Motor neuron (in vitro differentiated cells): Measurements from ENCODE around the gene KCNJ16. TPM values are rescaled to one million over a fixed set of nuclear protein-coding genes. Genes with fewer than 3 reads are reported as not detected.
A peak's percentile ranks its signal among the peaks of the same experiment; 100 is the strongest.

Source experiments
- ATAC-seq, 8 experiments: fragments of 200-7000 bp; cut with Tn5 transposase; replicated peaks in 6 of 8; 2 replicates each; pipeline ENCODE4 v1.8.0; 2021; ENCODE audit warnings: mild to moderate bottlenecking in 8 of 8, moderate library complexity in 8 of 8
- H3K27ac ChIP-seq, 2 donors: fragments of 250-450 bp; sonication (Bioruptor Pico); 2 replicates each; pipeline ENCODE4 v1.9.0; 2021; ENCODE audit warnings: antibody characterized with exemption in 2 of 2, mild to moderate bottlenecking in 2 of 2, moderate library complexity in 1 of 2
- H3K4me1 ChIP-seq, 2 donors: fragments of 250-450 bp; sonication (Bioruptor Pico); replicated peaks in 1 of 2; 2 replicates each; pipeline ENCODE4 v1.6.1; 2021; ENCODE audit warnings: antibody characterized with exemption in 2 of 2, mild to moderate bottlenecking in 2 of 2, moderate library complexity in 1 of 2
- H3K4me3 ChIP-seq, 5 donors: fragments of 250-450 bp; sonication (Bioruptor Pico); 2 replicates each; pipeline ENCODE4 v1.9.0; 2021; ENCODE audit warnings: antibody characterized with exemption in 5 of 5, mild to moderate bottlenecking in 5 of 5, moderate library complexity in 4 of 5
- WGBS, 10 experiments: fragments of 450-650 bp; shearing (Covaris generic); methylation state at CpG; one replicate each; pipeline ENCODE4 v1.0.0; 2022; 5-methylcytosine and 5-hydroxymethylcytosine counted together
- in situ Hi-C, 9 experiments: fragments of 400-800 bp; cut with MboI; loops; one replicate each; pipeline ENCODE4 v1.15.0; 2021; ENCODE audit warnings: low sequenced_read_pairs in 9 of 9, low pct_unique_long_range_greater_than_20kb in 2 of 9; ENCODE audit not compliant: unreplicated experiment in 9 of 9
- total RNA-seq, 8 experiments: library from RNA; unstranded; fragments of 300-600 nt; gene quantifications; 2 replicates each; pipeline versions ENCODE4 v1.2.3 to v1.2.4, GENCODE V29; 2022

KCNJ16 gene
- total RNA-seq, 8 experiments from 2014 or later = 0.10 to 6.4 (median 0.21) TPM; not detected in 1

DNA sequence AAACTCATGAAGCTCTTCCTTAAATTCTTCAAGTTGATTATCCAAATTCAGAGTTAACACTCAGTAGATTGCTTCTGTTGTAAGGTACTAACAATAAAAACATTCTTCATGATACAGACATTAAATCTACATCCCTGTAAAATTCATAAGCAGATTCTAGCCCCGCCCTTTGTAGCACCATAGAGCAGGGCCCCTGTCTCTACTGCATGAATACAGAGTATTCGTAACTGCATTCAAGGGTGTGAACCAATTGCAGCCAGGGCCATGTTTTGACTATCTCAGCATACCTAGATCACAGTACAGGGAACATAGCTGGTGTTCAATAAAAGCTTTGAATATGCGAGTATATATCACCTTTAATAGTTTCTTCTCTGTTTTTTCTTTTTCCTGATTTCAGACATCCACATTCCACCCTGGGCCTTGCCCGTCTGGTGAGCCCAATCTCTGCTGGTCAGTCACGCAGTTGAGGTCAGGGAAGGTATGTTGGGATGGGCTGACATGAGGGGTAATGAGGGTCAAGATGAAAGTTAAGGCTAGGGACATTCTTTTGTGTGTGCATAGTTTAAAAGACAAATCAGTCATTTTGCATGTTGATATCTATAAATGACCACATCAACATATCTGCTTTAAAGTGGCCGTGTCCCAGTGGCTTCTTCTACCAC is 33.0 kb downstream of the KCNJ16 start:
- no peak overlapping the region for H3K4me3 ChIP-seq
- H3K4me1 ChIP-seq = peaks cover 7 to 14% of the 10 kb centered on the region in 2 donors
- no peak overlapping the region for H3K27ac ChIP-seq
- WGBS, 10 experiments = 40 to 100% (median 87%) methylated on average over 1 to 5 of the region's 6 CpGs; no CpG with 5 or more reads in 1 of the 10 experiments
- in situ Hi-C loops = no loop called here
- peak in 3 of 8 experiments; percentile 70 to 84 (median 73) for ATAC-seq

DNA sequence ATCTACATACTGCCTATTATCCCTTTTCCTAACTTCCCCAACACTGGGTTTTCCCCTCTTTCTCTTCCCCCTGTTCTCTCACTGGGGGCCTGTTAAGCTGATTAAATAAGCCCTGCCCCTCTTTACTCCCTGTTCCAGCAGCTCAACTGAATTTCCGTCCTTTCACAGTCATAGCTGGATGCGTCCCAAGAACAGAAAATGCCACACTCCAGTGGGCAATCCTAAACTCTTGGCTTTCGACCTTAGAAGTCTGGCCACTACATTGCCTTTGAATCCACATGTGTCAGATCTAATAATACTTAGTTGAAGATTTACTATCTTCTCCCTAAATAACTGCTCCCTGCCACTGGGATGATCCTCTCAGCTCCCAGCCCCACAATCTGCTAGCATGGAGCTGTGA is 34.5 kb downstream of the KCNJ16 start:
- ATAC-seq = no peak
- H3K4me3 ChIP-seq = no peak overlapping the region
- no peak overlapping the region for H3K27ac ChIP-seq
- peaks cover 2 to 10% of the 10 kb centered on the region in 2 donors for H3K4me1 ChIP-seq
- 37 to 86% (median 58%) methylated on average over 1 to 3 of the region's 3 CpGs; no CpG with 5 or more reads in 1 of the 10 experiments for WGBS, 10 experiments
- in situ Hi-C loops = no loop called here

DNA sequence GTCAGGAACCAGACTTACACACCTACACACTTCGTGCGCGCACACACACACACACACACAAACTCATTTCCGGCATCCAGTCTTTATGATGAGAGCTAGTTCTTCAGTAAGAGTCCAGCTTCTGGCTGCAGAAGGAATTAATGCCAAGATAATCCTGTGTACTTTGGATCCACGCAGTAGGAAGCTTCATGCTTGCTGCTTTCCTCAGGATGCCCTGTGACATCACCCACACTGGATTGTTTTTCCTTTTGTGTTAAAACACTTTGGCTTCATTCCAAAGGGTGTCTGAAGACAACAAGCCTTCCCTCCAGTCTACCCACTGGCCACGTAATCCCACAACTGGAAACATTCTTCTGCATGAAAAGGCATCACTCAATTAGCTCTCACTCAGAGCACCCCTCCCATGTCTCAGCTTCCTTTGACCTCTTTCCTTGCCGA is 35.4 kb downstream of the KCNJ16 start:
- WGBS, 10 experiments = 15 to 100% (median 92%) methylated on average over 1 to 5 of the region's 7 CpGs; no CpG with 5 or more reads in 3 of the 10 experiments
- in situ Hi-C loops = no loop called here
- H3K4me3 ChIP-seq = no peak overlapping the region
- peaks cover 2% of the 10 kb centered on the region in 2 donors for H3K4me1 ChIP-seq
- peak in 2 of 8 experiments; percentile 51 to 64 for ATAC-seq
- no peak overlapping the region for H3K27ac ChIP-seq

DNA sequence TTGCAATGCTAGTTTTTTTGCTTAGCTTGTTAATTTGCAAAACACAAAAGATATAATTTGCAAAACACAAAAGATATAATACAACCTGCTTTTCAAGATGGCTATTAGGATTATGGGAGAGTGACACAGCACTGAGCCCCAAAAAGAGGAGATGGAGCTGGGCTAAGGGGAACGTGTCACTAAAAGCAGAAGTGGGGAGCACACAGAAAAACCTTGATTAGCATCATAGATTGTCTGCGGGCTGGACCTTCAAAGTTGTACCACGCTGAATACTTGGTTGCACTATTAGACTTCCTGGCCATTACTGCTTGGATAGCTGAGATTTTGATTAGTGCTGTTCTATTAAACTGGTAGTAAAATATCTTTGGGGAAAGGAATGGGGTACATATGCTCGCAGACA is 36.2 kb downstream of the KCNJ16 start:
- WGBS, 10 experiments = 60 to 100% (median 100%) methylated on average over 1 to 4 of the region's 4 CpGs; no CpG with 5 or more reads in 4 of the 10 experiments
- Histone ChIP-seq H3K4me3 (no peak overlapping the region), H3K27ac (no peak overlapping the region), H3K4me1 (peaks cover 0 to 2% of the 10 kb centered on the region in 2 donors)
- no peak for ATAC-seq
- in situ Hi-C loops = no loop called here

DNA sequence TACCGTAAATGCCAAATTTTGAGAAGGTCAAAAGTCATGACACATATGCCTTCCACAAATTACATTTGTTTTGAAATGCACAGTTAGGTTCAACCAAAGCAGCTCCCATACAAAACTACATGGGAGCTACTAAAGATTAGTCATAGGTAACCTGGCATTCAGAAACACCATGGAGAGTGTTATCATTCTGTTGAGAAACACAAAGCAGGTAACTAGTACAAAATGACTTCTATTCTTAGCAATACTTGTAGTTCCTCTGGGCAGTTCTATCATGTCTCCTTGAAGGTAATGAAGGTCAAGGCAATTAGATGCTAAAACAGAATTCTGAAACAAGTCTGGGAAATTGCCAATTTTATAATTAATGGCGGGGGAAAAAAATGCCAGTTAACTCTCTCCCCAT is 39.4 kb downstream of the KCNJ16 start:
- in situ Hi-C loops = no loop called here
- no peak overlapping the region for H3K4me3 ChIP-seq
- H3K4me1 ChIP-seq = peaks cover 0 to 2% of the 10 kb centered on the region in 2 donors
- ATAC-seq = no peak
- 25 to 100% (median 91%) methylated on average over 1 to 2 of the region's 2 CpGs; no CpG with 5 or more reads in 1 of the 10 experiments for WGBS, 10 experiments
- no peak overlapping the region for H3K27ac ChIP-seq

DNA sequence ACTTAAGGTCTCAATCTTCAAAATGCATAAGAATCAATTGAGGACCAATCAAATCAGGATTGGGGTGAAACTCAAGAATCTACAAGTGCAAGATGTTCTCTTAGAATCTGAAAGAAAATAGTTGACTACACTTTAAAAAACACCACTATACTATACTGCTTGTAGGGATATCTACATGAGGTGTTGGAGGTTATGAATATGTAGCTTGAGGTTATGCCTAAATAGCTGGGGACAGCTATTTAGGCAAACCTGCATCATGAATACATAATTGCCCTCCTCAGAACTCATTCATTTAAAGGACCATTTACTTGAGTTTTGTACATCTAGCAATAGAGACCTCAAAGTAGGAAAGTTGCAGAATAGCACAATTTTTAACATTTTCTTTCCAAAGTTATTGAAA is 40.1 kb downstream of the KCNJ16 start:
- Histone ChIP-seq H3K4me3 (no peak overlapping the region), H3K4me1 (peaks cover 0 to 2% of the 10 kb centered on the region in 2 donors), H3K27ac (no peak overlapping the region)
- peak in 1 of 8 experiments; percentile 96 for ATAC-seq
- in situ Hi-C loops = no loop called here

DNA sequence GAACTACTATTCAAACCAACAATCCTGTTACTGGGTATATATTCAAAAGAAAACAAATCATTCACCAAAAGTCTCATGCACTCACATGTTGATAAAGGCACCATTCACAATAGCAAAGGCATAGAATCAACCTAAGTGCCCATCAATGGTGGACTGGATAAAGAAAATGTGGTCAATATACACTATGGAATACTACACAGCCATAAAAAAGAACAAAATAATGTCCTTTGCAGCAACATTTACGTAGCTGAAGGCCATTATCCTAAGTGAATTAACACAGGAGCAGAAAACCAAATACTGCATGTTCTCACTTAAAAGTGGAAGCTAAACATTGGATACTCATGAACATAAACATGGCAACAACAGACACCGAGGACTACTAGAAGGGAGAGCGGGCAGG is 41.9 kb downstream of the KCNJ16 start:
- Histone ChIP-seq H3K4me1 (no peaks in the 10 kb centered on the region), H3K4me3 (no peak overlapping the region), H3K27ac (no peak overlapping the region)
- ATAC-seq = no peak
- WGBS, 10 experiments = 30 to 100% (median 86%) methylated on average over 1 to 3 of the region's 3 CpGs; no CpG with 5 or more reads in 2 of the 10 experiments
- in situ Hi-C loops = no loop called here

DNA sequence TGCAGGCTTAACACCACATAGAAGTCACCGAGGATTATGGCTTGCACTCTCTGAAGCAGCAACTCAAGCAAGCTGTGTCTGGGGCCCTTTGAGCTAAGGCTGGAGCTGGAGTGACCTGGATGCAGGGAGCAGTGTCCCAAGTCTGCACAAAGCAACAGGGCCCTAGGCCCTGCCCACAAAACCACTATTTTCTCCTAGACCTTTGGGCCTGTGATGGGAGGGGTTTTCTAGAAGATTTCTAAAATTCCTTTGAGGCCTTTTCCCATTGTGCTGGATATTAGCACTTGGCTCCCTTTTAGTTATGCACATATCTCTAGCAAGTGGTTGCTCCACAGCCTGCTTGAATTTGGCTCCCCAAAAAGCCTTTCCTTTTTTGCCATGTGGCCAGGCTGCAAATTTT is 44.5 kb downstream of the KCNJ16 start:
- no peak overlapping the region for H3K4me3 ChIP-seq
- ATAC-seq = no peak
- in situ Hi-C loops = no loop called here
- 80 to 100% methylated on average over 1 of the region's 1 CpG; no CpG with 5 or more reads in 8 of the 10 experiments for WGBS, 10 experiments
- H3K27ac ChIP-seq = no peak overlapping the region
- peaks cover 0 to 12% of the 10 kb centered on the region in 2 donors for H3K4me1 ChIP-seq

DNA sequence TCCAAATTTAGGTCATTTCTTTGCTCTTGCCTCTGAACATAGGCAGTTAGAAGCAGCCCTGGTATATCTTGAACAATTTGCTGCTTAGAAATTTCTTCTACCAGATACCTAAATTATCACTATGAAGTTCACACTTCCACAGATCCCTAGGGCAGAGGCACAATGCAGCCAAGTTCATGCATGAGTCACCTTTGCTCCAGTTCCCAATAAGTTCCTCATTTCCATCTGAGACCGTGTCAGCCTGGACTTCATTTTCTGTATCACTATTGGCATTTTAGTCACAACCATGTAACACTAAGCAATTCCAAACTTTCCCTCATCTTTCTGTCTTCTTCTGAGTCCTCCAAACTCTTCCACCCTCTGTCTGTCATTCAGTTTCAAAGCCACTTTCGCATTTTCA is 45.0 kb downstream of the KCNJ16 start:
- WGBS, 10 experiments = 20 to 94% (median 69%) methylated on average over 1 to 2 of the region's 2 CpGs; no CpG with 5 or more reads in 2 of the 10 experiments
- Histone ChIP-seq H3K4me1 (peaks cover 0 to 12% of the 10 kb centered on the region in 2 donors), H3K27ac (no peak overlapping the region), H3K4me3 (no peak overlapping the region)
- in situ Hi-C loops = no loop called here
- peak in 1 of 8 experiments; percentile 32 for ATAC-seq

DNA sequence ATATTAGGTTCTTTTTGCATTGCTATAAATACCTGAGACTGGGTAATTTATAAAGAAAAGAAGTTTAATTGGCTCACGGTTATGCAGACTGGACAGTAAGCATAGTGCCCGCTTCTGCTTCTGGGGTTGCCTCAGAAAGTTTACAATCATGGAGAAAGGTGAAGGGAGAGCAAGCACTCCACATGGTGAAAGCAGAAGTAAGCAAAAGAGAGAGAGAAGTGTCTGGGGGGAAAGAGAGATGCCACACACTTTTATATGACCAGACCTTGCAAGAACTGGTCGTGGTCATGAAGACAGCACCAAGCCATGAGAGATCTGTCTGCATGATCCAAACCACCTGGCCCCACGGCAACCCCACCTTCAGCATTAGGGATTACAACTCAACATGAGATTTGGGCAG is 45.4 kb downstream of the KCNJ16 start:
- WGBS, 10 experiments = 33 to 100% (median 90%) methylated on average over 2 to 4 of the region's 4 CpGs; no CpG with 5 or more reads in 2 of the 10 experiments
- no peak for ATAC-seq
- no peak overlapping the region for H3K4me3 ChIP-seq
- H3K4me1 ChIP-seq = peaks cover 0 to 12% of the 10 kb centered on the region in 2 donors
- H3K27ac ChIP-seq = no peak overlapping the region
- in situ Hi-C loops = no loop called here

DNA sequence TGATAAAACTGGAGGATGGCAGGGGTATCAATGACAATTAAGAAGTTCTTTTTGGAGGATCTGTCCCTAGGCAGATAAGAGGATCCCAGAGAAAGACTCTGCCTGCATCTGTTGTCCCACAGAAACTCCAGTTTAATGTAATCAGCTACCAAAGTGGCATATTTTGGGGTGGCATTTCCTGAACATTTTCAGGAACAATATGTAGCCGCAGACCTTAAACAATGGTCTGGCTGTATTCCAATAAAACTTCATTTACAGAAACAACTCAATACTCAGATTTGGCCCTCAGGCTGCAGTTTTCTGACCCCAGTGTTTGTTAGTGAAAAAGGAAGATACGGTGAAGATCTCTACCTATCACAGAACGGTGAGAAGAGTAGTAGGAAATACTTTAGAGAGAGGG is 46.1 kb downstream of the KCNJ16 start:
- 20 to 100% (median 90%) methylated on average over 1 to 3 of the region's 3 CpGs; no CpG with 5 or more reads in 3 of the 10 experiments for WGBS, 10 experiments
- H3K4me3 ChIP-seq = no peak overlapping the region
- ATAC-seq = no peak
- H3K27ac ChIP-seq = no peak overlapping the region
- in situ Hi-C loops = no loop called here
- H3K4me1 ChIP-seq = peaks cover 0 to 12% of the 10 kb centered on the region in 2 donors

DNA sequence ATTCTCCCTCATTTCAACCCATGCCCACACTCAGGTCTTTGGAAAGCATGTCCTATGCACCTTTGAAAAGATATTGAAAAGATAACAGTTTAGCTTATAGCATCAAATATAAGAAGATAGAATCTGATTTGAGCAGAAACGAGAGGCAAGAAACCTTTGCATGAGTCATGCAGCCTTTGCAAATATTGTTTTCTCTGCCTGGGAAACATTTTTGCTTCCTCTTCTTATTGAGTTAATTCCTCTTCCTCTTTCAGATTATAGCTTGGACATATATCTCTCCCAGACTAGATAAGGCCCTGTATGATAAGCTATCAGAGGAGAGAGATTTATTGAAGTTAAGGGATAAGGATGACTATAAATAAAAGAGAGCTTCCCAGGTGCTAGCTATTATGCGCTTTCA is 48.2 kb downstream of the KCNJ16 start:
- ATAC-seq = no peak

DNA sequence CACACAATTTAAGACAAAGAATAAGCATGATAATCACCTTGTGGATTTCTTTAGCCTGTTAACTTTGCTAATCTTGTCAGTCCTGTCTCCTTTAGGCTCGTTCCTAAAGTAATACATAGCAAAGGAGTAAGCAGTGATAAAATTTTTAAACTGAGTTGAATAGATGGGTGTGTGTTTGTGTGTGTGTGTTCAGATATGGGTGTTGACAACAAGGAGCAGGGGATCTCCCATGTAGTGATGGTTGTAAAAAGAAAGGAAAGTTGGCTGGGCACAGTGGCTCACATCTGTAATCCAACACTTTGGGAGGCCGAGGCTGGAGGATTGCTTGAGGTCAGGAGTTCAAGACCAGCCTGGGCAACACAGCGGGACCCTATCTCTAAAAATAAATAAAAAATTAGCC is 49.7 kb downstream of the KCNJ16 start:
- no peak overlapping the region for H3K4me3 ChIP-seq
- no peak for ATAC-seq
- no peak overlapping the region for H3K27ac ChIP-seq
- WGBS, 10 experiments = 17 to 92% (median 74%) methylated on average over 1 to 3 of the region's 3 CpGs; no CpG with 5 or more reads in 2 of the 10 experiments
- H3K4me1 ChIP-seq = peaks cover 0 to 12% of the 10 kb centered on the region in 2 donors
- in situ Hi-C loops = loop anchor here in 2 of 9 experiments (25.0 kb wide), 1 partner anchor 537 kb away; no protein-coding TSS in a partner anchor

More for the DNA sequence above, 48.2 kb downstream of the KCNJ16 start:
- WGBS, 10 experiments = 38 to 90% (median 80%) methylated on average over 1 to 2 of the region's 2 CpGs; no CpG with 5 or more reads in 1 of the 10 experiments
- H3K4me3 ChIP-seq = no peak overlapping the region
- H3K4me1 ChIP-seq = peaks cover 0 to 12% of the 10 kb centered on the region in 2 donors
- in situ Hi-C loops = no loop called here
- no peak overlapping the region for H3K27ac ChIP-seq
